Mesothelial cell of epicardium (in vitro differentiated cells): ENCODE measurements around the gene GFOD2. TPM values are rescaled to one million over a fixed set of nuclear protein-coding genes. Genes with fewer than 3 reads are reported as not detected.

Experiments
- DNase-seq, 2 experiments: peaks; one replicate each; pipeline ENCODE4 v3.0.0; 2021; ENCODE audit warnings: low spot score in 2 of 2; ENCODE audit not compliant: unreplicated experiment in 2 of 2
- H3K27ac Mint-ChIP-seq: 2 replicates; pipeline ENCODE4 v1.8.0; 2021; ENCODE audit warnings: mixed read lengths
- H3K27me3 Mint-ChIP-seq: 2 replicates; pipeline ENCODE4 v1.8.0; 2021; ENCODE audit warnings: low read depth, mixed read lengths
- H3K36me3 Mint-ChIP-seq: 2 replicates; pipeline ENCODE4 v1.8.0; 2021; ENCODE audit warnings: mixed read lengths
- H3K4me1 Mint-ChIP-seq: 2 replicates; pipeline ENCODE4 v1.8.0; 2021; ENCODE audit warnings: mixed read lengths
- H3K4me3 Mint-ChIP-seq: 2 replicates; pipeline ENCODE4 v1.8.0; 2021; ENCODE audit warnings: mild to moderate bottlenecking, moderate library complexity, mixed read lengths
- H3K9me3 Mint-ChIP-seq: 2 replicates; pipeline ENCODE4 v1.8.0; 2021; ENCODE audit warnings: mixed read lengths
- CTCF ChIP-seq: fragments of 200-600 bp; sonication (generic); IDR thresholded peaks from one replicate; pipeline ENCODE4 v1.5.0; 2021; ENCODE audit warnings: antibody characterized with exemption; ENCODE audit not compliant: unreplicated experiment
- total RNA-seq: library from RNA; stranded (reverse); gene quantifications from 3 replicates; pipeline ENCODE4 v1.2.1, GENCODE V29; 2021

Gene GFOD2
- total RNA-seq, 1 donor from 2014 or later = 27.0 TPM

- no peak overlapping the region for H3K4me3 Mint-ChIP-seq
- H3K27ac Mint-ChIP-seq = no peak overlapping the region
- no peaks in the 10 kb centered on the region for H3K27me3 Mint-ChIP-seq
- H3K36me3 Mint-ChIP-seq = peaks cover 9% of the 10 kb centered on the region
- TF ChIP-seq CTCF = no peak
- H3K9me3 Mint-ChIP-seq = no peaks in the 10 kb centered on the region
- no peak for DNase-seq
- H3K4me1 Mint-ChIP-seq = no peaks in the 10 kb centered on the region
These were observed 12.1 kb upstream of the GFOD2 start for GRCh38 chr16:67731071-67731752.

GRCh38 chr16:67730326-67730725, 11.2 kb upstream of the GFOD2 start:
- no peak for DNase-seq
- Mint-ChIP-seq H3K9me3 (no peaks in the 10 kb centered on the region), H3K27ac (no peak overlapping the region), H3K36me3 (peaks cover 9% of the 10 kb centered on the region), H3K4me3 (no peak overlapping the region), H3K4me1 (no peaks in the 10 kb centered on the region), H3K27me3 (no peaks in the 10 kb centered on the region)
- TF ChIP-seq CTCF = no peak

GRCh38 chr16:67729636-67730248, 10.6 kb upstream of the GFOD2 start:
- Mint-ChIP-seq H3K27me3 (no peaks in the 10 kb centered on the region), H3K9me3 (no peaks in the 10 kb centered on the region), H3K4me1 (no peaks in the 10 kb centered on the region), H3K36me3 (peaks cover 12% of the 10 kb centered on the region), H3K4me3 (no peak overlapping the region), H3K27ac (no peak overlapping the region)
- TF ChIP-seq CTCF = no peak
- DNase-seq = no peak

- DNase-seq = no peak
- Mint-ChIP-seq H3K4me3 (no peak overlapping the region), H3K4me1 (no peaks in the 10 kb centered on the region), H3K36me3 (peaks cover 9% of the 10 kb centered on the region), H3K9me3 (no peaks in the 10 kb centered on the region), H3K27ac (no peak overlapping the region), H3K27me3 (no peaks in the 10 kb centered on the region)
- TF ChIP-seq CTCF = no peak
These were observed 8.7 kb upstream of the GFOD2 start for GRCh38 chr16:67727521-67728485.

- Mint-ChIP-seq H3K27me3 (no peaks in the 10 kb centered on the region), H3K4me3 (no peak overlapping the region), H3K9me3 (no peaks in the 10 kb centered on the region), H3K27ac (no peak overlapping the region), H3K36me3 (peaks cover 9% of the 10 kb centered on the region), H3K4me1 (no peaks in the 10 kb centered on the region)
- TF ChIP-seq CTCF = no peak
- DNase-seq = no peak
These were observed 7.3 kb upstream of the GFOD2 start for GRCh38 chr16:67726106-67727034.
